ENCODE measurements around the gene SPRED1.

SPRED1 gene

DNA sequence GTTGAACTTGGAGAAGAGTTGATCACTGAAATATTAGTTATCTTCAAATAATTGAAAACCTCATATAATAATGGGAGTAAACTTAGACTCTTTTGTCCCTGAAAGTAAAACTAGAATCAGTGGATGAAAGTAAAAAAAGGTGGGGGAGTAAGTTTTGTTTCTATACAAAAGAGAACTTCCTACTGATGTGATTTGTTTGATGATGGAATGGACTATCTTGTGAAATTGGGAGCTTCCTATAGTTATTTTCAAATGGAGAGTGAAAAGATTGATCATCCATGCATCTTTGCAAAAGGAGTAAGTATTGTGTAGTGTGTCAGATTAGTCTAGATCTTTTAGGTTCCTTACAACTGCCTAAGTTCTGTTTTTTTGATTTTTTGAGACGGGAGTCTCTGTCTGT, 28.4 kb downstream of the SPRED1 start:
- DNase-seq (ENCODE audit: low read depth in 2 of 2), result no peak

DNA sequence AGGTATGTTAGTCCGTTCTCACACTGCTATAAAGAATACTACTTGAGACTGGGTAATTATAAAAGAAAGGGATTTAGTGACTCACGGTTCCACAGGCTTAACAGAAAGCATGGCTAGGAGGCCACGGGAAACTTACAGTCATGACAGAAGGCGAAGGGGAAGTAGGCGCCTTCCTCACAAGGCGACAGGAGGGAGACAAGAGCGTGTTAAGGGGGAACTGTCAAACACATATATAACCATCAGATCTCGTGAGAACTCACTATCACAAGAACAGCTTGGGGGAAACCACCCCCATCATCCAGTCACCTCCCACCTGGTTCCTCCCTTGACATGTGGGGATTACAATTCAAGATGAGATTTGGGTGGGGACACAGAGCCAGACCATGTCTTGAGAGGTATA, 30.4 kb downstream of the SPRED1 start:
- DNase-seq (ENCODE audit: low read depth in 2 of 2), result no peak

DNA sequence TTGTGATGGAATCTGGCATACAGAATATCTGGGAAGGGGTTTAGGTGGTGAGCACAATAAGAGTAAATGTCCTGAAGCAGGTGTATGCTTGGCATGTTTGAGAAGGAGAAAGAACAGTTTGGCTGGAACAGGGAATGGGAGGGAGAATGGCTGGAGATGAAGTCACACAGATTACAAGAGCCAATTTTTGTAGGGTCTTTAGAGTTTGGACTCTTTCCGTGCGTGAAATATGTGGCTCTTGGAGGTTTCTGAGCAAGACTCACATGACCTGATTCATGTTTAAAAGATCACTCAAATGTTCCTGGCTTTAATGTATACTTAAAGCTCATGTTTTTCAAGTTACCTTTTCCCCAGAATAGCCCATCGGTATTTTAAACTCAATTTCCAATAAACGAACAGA, 32.8 kb downstream of the SPRED1 start:
- DNase-seq (ENCODE audit: low read depth in 2 of 2), result no peak

DNA sequence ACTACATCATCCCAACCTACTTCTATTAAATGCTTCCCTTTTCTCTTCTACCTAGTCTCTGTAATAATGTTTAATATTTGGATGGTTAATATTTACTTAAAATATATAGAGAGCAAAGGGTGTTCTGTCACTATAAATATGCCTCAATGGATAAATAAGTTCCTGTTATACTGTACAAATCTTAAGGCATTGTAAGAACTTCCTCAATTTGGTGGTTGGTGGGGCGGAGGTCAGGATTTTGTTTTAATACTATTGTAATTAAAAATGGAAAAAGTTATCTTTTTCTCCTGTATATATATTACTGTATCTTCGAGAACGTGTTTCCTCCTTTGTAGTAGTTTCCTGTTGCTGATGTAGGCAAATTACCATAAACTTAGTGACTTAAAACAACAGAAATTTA, 41.5 kb downstream of the SPRED1 start:
- no peak for DNase-seq (ENCODE audit: low read depth in 2 of 2)

DNA sequence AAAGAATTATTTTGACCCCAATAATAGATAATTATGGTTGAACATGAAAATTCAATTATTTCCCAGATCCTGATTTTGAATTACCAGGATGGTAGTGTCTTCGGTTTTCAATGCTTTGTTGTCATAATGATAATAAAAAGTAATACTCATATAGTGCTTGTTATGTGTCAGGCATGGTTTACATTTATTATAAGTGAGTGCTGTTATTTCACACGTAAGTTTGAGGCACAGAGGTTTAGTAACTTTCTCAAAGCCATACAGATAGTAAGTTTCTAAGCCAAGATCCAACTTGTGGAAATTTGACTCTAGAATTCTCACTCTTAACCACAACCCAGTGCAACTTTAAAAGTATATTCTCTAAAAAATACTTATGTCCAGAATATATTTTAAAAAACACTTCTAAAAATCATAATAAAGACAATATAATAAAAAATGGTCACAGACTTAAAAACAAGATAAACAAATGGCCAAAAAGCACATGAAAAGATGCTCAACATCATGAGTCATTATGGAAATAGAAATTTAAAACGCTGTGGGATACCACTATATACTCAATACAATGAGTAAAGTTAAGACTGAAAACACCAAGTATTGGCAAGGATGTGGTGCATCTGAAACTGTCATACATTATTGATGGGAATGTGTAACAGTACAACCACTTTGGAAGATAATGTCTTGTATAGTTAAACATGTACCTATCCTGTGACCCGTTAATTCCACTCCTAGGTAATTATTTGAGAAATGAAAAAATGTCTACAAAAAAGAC, 45.2 kb downstream of the SPRED1 start:
- no peak for DNase-seq (ENCODE audit: low read depth in 2 of 2)

DNA sequence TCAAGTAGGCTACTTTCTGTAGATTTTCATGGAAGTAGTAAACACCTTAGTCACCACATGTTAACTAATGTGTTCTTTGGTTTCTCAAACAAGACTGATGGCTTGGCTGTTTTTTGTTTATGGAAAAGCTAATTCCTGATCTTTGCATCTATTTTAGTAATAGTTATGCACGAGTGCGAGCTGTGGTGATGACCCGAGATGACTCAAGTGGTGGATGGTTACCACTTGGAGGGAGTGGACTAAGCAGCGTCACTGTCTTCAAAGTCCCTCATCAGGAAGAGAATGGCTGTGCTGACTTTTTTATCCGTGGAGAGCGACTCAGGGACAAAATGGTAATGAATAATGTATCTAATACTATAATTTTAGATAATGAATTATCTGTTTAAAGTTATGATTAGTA, 46.6 kb downstream of the SPRED1 start:
- no peak for DNase-seq (ENCODE audit: low read depth in 2 of 2)

DNA sequence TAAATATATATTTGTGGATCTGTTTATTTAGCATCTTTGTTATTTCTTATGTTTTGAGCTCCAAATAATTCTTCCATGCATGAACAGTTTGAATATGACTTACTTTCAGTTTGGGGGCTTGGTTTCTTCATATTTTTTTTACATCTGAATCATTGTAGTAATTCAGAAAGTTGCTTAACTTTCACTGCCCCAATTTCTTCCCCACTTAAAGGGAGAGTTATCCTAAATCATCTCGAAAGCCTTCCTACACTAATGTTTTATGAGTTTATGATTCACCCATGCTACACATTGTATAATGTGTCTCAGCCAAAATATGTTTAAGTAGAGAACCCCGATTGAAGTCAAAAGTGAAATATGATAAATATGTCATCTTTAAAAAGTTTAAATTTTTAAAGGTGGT, 47.8 kb downstream of the SPRED1 start:
- DNase-seq (ENCODE audit: low read depth in 2 of 2), result no peak

DNA sequence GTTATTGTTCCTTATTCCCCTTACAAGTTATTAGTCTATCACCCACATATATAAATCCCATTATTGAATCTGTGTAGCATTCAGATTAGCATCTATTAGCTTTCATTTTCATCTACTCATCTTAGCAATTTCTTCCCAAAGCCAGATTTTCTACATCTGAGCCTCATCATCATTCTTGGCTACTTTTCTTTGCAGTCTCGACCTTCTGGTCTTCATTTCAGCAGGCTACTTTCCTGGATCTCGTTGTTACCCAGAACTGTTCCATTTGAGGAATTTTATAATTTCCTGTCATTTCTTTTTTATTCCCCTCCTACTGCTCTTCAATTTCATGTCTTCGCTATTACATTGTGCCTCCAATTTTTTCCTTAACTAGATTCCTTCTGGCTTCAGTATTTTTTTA, 51.8 kb downstream of the SPRED1 start:
- DNase-seq (ENCODE audit: low read depth in 2 of 2), result no peak

DNA sequence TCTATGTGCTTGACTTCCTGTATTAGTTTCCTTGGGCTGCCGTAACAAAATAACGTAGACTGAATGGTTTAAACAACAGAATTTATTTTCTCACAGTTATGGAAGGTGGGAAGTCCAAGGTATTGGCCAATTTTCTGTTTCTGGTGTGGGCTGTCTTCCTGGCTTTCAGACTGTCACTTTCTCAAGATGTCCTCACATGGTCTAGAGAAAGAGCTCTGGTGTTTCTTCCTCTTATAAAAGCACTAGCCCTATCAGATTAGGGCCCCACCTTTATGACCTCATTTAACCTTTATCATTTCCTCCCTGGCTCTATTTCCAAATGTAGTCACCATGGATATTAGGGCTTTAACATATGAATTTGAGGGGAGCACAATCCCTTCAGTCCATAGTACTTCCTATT, 54.6 kb downstream of the SPRED1 start:
- DNase-seq (ENCODE audit: low read depth in 2 of 2), result no peak

DNA sequence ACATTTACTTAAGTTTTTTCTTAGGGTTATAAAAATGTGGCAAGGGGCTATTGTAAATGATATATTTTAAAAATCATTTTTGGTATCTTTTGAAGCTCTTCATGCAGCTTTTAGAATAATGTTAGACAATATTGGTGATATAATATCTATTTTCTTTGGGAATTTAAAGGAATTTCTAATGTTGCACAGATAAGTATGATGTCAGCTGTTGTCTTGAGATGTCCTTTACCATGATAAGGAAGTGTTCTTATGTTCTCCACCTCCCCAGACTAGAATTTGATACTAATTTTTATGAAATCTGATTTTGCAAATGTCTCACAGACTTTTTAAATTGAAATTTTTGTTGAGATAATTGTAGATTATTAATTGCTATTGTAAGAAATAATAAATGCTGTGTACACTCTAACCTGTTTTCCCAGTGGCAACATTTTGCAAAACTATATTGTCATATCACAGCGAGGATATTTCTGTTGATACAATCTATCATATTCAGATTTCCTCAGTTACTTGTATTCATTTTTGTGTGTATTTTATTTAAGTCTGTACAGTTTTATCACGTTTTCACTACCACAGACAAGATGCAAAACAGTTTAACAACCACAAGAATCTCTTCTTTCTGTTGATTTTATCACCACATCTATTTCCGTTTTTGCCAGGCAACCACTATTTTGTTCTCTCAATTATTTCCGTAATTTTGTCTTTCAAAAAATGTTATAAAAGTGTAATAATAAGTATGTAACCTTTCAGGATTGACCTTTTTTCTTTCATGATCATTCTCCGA, 55.4 kb downstream of the SPRED1 start:
- DNase-seq (ENCODE audit: low read depth in 2 of 2), result no peak

DNA sequence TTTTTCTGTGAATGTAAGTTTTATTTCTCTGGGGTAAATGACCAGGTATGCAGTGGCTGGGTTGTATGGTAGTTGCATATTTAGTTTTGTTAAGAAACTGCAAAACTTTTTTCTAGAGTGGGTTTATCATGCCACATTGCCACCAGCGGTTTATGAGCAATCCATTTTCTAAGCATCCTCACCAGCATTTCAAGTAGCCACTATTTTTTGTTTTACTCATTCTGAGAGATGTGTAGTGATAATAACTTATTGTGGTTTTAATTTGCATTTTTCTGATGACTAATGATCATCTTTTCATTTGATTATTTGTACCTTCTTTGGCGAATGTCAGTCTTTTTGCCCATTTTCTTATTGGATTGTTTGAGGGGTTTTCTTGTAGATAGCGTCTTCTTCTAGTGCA, 56.2 kb downstream of the SPRED1 start:
- no peak for DNase-seq (ENCODE audit: low read depth in 2 of 2)

DNA sequence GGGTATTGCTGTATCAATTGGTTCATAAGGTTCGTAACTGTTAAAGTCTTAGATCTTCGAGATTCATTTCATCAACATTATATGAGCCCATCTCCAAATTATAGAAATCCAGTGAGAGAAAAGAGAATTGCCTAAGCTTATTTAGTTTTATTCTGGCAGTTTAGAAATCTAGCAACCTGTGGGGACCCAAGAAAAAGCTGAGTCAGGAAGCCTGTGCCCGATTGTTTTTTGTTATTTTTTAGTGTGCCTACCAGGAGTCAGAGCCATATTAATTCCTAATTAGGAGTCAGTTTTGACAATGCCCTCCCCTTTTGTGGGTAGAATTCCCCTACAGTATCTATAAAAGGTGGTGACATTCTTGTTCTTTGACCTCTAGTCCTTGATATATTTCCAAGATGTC, 59.6 kb downstream of the SPRED1 start:
- DNase-seq (ENCODE audit: low read depth in 2 of 2), result no peak

DNA sequence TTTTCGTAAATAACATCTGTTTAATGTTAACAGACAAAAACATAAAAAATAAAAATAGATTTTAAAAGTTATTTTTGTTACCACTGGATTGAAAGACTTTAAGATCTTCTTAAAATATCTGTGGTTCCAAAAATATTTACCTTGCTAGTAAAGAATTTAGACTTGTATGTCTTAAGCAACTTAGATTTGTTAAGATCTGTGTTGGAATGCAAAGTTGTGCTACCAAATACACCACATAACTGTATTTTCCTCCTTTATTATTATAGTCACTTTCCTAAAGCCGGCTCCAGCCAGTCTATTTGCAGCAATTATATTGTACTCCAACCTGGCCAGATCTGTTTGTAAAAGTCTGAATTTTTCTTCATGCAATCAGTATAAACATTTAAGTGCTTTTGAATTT, 63.7 kb downstream of the SPRED1 start:
- DNase-seq (ENCODE audit: low read depth in 2 of 2), result no peak

DNA sequence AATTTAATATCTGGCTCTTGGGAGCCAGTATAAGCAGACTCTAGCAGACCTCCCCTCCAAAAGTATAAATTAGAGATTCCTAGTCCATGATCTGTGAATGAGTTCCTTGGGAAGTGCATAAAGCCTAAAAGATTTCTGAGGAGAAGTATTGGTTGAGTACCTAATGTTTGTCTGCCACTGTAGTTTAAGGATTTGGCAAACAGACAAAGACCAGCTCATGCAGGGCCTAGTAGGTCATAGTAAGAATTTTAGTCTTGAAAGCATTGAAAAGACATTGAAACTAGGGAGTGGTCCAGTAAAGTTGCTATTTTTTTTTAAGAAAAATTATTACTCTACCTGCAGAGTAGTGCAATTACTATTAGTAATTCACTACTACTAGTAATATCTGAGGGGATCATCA, 67.5 kb downstream of the SPRED1 start:
- no peak for DNase-seq (ENCODE audit: low read depth in 2 of 2)

DNA sequence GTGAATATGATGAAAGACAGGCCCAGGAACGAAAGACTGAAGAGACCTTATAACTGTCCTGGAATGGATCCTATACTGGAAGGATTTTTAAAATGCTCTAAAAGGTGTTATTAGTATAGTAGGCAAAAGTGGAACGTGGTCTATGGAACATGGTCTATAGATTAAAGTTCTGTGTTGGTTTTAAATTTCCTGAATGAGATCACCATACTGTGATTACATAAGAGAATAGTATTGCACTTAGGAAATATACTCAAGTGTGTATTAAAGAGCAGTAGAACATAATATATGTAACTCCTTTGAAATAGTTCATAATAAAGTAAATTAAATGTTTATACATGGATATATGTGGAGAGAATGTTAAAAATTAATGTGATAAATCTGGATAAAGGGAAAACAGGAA, 68.2 kb downstream of the SPRED1 start:
- DNase-seq (ENCODE audit: low read depth in 2 of 2), result no peak

DNA sequence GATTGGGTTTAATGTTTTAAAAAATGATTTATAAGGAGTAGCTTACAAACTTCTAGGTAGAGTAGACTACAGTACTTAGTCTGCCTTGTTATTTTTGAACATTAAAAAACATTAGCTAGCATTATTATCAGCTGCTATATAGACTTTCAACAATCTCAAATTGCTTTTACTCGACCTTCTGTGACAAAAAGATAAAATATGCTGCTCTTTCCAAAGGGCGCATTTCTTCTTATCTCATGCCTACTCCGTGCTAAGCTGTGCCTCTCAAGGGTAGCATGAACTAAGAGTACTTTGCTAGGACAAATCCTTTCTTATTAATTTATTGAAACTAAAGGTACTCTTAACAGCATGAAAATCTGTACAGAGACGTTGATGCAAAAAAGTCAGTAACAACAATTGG, 71.3 kb downstream of the SPRED1 start:
- no peak for DNase-seq (ENCODE audit: low read depth in 2 of 2)

DNA sequence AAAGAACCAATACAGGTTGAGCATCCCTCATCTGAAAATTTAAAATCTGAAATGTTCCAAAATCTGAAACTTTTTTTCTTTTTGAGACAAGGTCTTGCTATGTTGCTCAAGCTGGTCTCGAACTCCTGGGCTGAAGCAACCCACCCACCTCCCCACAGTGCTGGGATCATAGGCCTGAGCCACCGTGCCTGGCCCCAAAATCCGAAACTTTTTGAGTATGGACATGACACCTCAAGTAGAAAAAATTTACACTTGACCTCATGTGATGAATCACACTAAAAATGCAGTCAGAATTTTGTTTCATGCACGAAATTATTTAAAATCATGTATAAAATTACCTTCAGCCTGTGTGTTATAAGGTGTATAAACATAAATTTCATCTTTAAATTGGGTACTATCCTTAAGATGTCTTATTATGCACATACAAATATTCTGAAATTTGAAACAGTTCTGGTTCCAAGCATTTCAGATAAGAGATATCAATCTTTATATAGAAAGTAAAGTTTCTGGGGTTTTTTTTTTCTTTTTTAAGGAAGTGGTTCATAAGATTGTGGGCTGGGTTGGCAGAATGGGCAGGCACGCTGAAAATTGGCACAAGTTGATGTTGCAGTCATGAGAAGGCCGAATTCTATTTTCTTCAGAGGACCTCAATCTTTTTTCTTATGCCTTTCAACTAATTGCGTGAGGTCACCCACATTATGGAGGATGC, 72.5 kb downstream of the SPRED1 start:
- no peak for DNase-seq (ENCODE audit: low read depth in 2 of 2)

DNA sequence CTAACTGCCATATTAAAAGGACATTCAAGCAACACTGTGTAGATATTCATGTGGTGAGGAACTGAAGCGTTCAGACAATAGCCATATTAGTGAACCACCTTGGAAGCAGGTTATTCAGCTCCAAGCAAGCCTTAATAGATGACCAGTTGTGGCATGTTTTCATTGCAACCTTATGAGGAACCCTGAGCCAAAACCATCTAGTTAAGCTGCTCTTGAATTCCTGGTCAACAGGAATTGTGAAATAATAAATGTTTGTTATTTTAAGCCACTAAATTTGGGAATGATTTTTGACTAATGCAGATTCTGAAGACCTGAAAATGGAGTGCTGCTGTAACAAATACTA, 73.0 kb downstream of the SPRED1 start:
- no peak for DNase-seq (ENCODE audit: low read depth in 2 of 2)

DNA sequence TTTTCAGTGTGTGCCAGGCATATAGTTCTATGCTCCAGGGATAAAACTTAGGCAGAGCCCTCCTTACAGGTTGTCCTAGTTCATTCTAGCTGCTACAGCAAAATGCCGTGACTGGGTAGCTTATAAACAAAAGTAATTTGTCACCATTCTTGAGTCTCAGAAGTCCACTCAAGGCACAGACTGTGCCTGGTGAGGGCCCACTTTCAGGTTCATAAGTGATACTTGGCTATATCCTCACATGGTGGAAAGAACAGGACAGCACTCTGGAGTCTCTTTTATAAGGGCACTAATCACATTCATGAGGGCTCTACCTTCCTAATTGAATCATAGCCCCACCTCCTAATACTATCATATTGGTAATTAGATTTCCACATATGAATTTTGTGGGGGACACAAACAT, 80.1 kb downstream of the SPRED1 start:
- no peak for DNase-seq (ENCODE audit: low read depth in 2 of 2)

DNA sequence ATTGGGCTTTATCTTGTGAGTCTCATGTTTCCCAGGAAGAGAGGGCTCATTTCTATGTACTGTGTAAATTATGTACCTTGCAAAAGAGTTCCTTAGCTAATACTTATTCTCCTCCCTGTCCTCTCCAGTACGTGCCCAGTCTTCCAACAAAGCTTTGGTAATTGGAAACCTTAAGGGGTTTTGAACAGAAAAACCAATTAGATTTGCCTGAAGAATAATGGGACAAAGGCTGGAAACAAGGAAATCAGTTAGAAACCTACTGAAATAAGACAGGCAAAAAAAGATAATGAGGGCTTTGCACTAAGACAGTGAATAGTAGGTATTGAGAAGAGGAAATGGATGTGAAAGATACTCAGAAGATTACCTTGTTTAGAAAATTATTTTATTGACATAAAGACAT, 82.5 kb downstream of the SPRED1 start:
- DNase-seq (ENCODE audit: low read depth in 2 of 2), result no peak

DNA sequence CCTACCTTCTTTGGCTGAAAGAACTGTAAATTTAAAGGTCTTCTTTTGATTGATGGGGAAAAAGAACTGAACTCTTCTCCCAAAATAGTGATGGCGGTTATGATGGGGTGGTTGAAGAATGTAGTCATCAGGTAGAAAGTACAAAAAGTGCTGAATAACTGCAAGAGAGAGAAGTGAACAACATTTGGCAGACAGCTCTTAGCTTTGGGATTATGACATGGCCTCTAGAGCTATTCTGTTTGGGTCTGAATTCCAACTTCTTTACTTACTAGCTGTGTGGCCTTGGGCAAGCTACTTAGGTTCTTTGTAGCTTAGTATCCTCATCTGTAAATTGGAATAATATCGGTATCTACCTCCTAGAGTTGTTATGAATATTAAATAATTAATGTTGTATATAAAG, 91.7 kb downstream of the SPRED1 start:
- no peak for DNase-seq (ENCODE audit: low read depth in 2 of 2)

DNA sequence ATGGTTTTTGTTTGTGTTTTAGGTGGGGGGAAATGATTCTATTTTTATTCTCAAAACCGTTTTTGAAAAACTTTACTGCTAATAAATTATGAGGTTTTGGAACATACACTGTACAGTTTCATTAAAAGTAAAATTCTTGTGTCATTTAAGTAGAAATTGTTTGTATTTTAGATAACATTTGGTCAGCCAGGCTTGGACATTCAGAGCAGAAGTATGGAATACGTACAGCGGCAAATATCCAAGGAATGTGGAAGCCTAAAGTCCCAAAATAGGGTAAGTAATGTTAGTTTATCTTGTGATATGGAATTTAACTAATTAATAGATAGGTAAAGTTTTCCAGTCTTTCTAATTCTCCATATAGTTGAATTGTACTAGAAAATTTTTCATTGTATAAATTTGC, 96.6 kb downstream of the SPRED1 start:
- DNase-seq (ENCODE audit: low read depth in 2 of 2), result no peak

DNA sequence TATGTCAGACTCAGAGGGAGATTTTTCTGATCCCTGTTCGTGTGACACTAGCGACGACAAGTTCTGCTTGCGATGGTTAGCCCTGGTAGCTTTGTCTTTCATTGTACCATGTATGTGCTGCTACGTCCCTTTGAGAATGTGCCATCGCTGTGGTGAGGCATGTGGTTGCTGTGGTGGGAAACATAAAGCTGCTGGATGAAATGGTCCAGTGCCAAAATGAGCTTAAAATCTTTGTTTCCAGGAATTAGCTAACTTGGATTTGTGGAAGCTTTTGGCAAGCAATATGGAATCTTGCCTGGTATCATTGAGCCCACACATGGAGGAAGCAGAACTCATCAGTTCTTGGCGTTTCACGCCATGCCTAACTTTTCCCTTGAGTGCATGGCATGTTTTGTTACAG, 98.8 kb downstream of the SPRED1 start:
- no peak for DNase-seq (ENCODE audit: low read depth in 2 of 2)
